Activated CD4-positive, alpha-beta T cell treated with anti-CD3 and anti-CD28 coated beads, Interleukin-2, amount 10 ng/mL, durations not matched to agents 24 days and 14 days (primary cell): ENCODE measurements around the gene GLCE. TPM values are rescaled to one million over a fixed set of nuclear protein-coding genes. Genes with fewer than 3 reads are reported as not detected.

Experiments
- DNase-seq: peaks from one replicate; pipeline ENCODE4 v3.0.0; 2022
- H3K27ac Mint-ChIP-seq: one replicate; pipeline ENCODE4 v1.8.0; 2022; ENCODE audit warnings: mild to moderate bottlenecking, mixed read lengths
- H3K27me3 Mint-ChIP-seq: one replicate; pipeline ENCODE4 v1.8.0; 2022; ENCODE audit warnings: mixed read lengths
- H3K36me3 Mint-ChIP-seq: one replicate; pipeline ENCODE4 v1.8.0; 2022; ENCODE audit warnings: low read depth, mild to moderate bottlenecking, mixed read lengths
- H3K4me1 Mint-ChIP-seq: one replicate; pipeline ENCODE4 v1.8.0; 2021; ENCODE audit warnings: mixed read lengths
- H3K4me3 Mint-ChIP-seq: one replicate; pipeline ENCODE4 v1.8.0; 2022; ENCODE audit warnings: mild to moderate bottlenecking, moderate library complexity, mixed read lengths
- H3K9me3 Mint-ChIP-seq: one replicate; pipeline ENCODE4 v1.8.0; 2021; ENCODE audit warnings: mixed read lengths
- intact Hi-C: fragments of 100-400 bp; cut with micrococcal nuclease; formaldehyde crosslinking; loops from one replicate; pipeline ENCODE4 v1.15.1; 2023
- total RNA-seq: library from RNA; stranded (reverse); gene quantifications from 2 replicates; pipeline ENCODE4 v1.2.3, GENCODE V29; 2022

Gene GLCE
- total RNA-seq, 1 donor from 2014 or later, result 2.5 TPM

DNA sequence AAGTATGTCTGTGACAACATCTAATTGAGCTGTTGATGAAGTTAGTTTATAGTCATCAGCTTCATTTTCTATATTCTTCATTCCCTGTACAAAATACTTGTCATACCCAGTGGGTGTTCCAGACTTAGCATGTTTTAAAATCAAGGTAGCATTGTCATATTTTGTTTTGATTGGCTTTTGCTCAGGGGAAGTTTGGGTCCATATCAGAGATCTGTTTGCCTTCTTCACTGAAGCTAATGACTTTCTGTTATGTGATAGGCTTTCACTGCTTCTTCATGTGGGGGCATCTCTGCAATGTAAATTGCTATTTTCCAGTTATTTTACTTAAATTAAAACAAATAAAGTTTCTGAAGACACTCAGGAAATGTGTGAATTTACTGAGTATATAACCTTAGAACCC is 15.1 kb downstream of the GLCE start:
- no peak for DNase-seq
- no peaks in the 10 kb centered on the region for H3K36me3 Mint-ChIP-seq
- no peak overlapping the region for H3K4me3 Mint-ChIP-seq
- peaks cover 13% of the 10 kb centered on the region for H3K27me3 Mint-ChIP-seq
- H3K4me1 Mint-ChIP-seq, result no peaks in the 10 kb centered on the region
- H3K27ac Mint-ChIP-seq, result no peak overlapping the region
- intact Hi-C loops, result no loop called here
- no peaks in the 10 kb centered on the region for H3K9me3 Mint-ChIP-seq

DNA sequence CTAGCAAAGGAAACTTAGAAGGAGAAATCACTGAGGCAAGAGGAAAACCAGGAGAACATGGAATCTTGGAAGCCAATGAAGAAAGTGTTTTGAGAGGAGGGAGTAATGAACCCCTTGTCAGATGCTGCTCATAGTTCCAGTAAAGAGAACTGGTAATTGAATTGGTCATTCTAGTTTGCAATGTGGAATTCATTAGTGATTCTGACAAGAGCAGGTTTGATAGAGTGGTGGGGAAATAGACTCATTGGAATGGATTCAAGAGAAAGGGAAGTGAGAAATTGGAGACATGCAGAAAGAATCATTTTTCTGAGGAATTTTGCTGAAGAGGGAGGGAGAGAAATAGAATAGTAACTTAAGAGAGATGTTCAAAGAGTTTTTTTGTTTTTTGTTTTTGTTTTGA is 21.0 kb downstream of the GLCE start:
- Mint-ChIP-seq H3K36me3 (no peaks in the 10 kb centered on the region), H3K9me3 (no peaks in the 10 kb centered on the region), H3K27ac (no peak overlapping the region), H3K27me3 (peaks cover 3% of the 10 kb centered on the region), H3K4me1 (no peaks in the 10 kb centered on the region), H3K4me3 (no peak overlapping the region)
- intact Hi-C loops, result no loop called here
- no peak for DNase-seq

DNA sequence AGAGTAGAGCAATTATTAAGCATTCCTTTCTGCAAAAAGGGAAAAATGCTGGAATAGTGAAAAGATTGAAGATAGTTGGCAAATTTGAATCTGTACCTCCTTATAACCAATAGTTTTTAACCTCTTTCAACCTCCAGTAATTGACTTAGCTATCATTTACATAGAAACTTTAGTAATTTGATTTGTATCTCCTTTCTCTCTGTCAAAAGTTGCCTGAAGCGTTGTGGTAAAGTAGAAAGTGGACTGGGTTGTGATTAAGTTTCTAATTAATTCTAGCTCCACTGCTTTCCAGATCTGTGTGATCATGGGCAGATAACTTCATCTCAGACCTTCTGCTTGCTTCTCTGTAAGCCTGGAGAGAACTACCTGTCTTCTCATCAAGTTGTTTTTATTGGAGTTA is 24.8 kb downstream of the GLCE start:
- intact Hi-C loops, result no loop called here
- Mint-ChIP-seq H3K27me3 (peaks cover 2% of the 10 kb centered on the region), H3K9me3 (no peaks in the 10 kb centered on the region), H3K36me3 (no peaks in the 10 kb centered on the region), H3K4me1 (no peaks in the 10 kb centered on the region), H3K4me3 (no peak overlapping the region), H3K27ac (no peak overlapping the region)
- DNase-seq, result no peak

DNA sequence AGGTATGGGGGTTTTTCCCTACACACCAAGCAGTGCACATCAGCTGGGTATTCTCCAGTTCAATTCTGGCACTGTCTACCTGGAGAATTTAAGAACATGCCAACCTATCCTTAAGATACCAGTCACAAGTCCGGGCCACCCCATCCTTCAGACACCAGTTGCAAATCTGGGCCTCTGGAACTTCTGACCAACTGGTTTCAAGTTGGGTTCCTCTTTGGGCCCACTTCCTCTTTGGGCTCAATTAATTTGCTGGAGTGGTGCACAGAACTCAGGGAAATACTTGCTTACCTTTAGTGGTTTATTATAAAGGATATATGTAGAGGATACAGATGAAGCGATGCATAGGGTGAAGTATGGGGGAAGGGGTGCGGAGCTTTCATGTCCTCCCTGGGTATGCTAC is 25.3 kb downstream of the GLCE start:
- intact Hi-C loops, result no loop called here
- Mint-ChIP-seq H3K9me3 (no peaks in the 10 kb centered on the region), H3K27ac (no peak overlapping the region), H3K36me3 (no peaks in the 10 kb centered on the region), H3K4me3 (no peak overlapping the region), H3K4me1 (no peaks in the 10 kb centered on the region), H3K27me3 (peaks cover 2% of the 10 kb centered on the region)
- no peak for DNase-seq

DNA sequence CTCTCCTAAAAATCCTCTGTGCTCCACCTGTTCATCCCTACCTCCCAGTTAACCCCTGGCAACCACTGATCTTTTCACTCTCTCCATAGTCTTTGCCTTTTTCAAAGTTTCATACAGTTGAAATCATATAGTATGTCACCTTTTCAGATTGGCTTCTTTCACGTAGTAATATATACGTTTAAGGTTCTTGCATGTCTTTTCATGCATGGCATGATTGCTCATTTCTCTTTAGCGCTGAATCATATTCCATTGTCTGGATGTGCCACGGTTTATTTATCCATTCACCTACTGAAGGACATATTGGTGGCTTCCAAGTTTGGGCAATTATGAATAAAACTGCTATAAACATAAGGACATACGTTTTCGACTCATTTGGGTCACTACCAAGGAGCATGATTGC is 28.7 kb downstream of the GLCE start:
- Mint-ChIP-seq H3K9me3 (no peaks in the 10 kb centered on the region), H3K27ac (no peak overlapping the region), H3K27me3 (peaks cover 4% of the 10 kb centered on the region), H3K4me1 (no peaks in the 10 kb centered on the region), H3K4me3 (no peak overlapping the region), H3K36me3 (no peaks in the 10 kb centered on the region)
- DNase-seq, result no peak
- intact Hi-C loops, result no loop called here

DNA sequence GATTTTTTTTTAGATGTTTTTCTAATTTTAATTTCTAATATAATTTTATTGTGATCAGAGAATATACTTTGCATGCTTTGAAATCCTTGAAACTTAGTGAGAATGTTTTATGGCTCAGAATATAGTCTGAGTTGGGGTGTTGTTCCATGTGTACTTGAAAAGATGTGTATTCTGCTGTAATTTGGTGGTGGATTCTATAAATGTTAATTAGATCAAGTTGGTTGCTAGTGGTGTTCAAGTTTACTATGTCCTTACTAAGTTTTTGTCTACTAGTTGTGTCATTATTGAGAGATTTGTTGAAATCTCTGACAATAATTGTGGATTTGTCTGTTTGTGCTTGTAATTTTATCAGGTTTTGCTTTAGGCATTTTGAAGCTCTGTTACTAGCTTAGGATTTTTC is 29.7 kb downstream of the GLCE start:
- no peak overlapping the region for H3K27ac Mint-ChIP-seq
- DNase-seq, result no peak
- intact Hi-C loops, result no loop called here
- no peaks in the 10 kb centered on the region for H3K36me3 Mint-ChIP-seq
- peaks cover 2% of the 10 kb centered on the region for H3K4me1 Mint-ChIP-seq
- no peak overlapping the region for H3K4me3 Mint-ChIP-seq
- peaks cover 4% of the 10 kb centered on the region for H3K27me3 Mint-ChIP-seq
- no peaks in the 10 kb centered on the region for H3K9me3 Mint-ChIP-seq

DNA sequence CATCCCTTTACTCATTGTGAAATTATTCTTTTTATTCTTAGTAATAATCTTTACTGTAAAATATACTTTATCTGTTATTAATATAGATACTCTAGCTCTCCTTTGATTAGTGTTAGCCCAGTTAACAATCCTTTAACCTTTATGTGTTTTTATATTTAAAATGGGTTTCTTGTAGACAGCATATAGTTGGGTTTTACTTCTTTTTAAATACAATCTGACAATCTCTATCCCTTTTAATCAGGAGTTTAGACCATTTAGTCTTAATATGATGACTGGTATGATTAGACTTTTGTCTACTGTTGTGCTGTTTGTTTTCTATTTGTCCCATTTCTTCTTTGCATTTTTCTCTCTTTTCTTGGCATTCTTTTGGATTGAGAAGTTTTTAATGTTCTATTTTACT is 30.1 kb downstream of the GLCE start:
- no peak overlapping the region for H3K4me3 Mint-ChIP-seq
- no peak overlapping the region for H3K27ac Mint-ChIP-seq
- no peaks in the 10 kb centered on the region for H3K36me3 Mint-ChIP-seq
- H3K4me1 Mint-ChIP-seq, result peaks cover 2% of the 10 kb centered on the region
- intact Hi-C loops, result no loop called here
- peaks cover 4% of the 10 kb centered on the region for H3K27me3 Mint-ChIP-seq
- no peak for DNase-seq
- no peaks in the 10 kb centered on the region for H3K9me3 Mint-ChIP-seq

DNA sequence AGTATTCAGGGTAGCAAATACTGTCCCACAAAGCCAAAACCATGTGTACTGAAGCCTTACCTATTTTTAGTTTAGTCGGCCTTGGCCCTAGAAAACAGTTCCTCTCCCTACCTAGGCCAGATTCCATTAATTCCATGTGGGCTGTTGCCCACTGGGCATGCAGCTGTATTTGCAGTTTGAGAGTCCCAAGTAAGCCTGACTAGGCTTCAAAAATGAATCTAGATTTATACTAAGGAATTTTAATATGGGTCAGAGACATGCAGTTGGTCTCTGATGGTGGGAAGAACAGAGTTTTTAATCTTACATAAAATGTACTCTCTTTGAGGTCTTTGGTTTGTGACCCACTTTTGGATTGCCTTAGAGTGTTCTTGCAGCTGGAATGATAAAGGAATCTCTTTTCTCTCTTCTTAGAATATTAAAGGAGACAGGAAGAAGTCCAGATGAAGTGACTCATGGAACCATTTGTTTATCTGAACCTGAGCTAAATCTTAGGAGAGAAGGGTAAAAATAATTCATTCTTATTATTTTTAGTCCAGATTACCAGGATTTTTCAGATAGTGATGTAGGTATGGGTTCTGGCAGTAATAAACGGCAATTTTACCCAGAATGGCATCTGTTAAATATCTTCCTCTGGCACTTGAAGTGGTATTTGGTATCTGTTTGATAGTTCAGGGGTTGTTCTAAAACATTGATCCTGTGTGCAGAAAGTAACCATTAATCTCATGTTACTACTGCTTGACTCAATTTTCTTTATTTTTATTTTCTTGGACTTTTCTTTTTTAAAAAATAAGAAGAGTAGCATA is 33.8 kb downstream of the GLCE start:
- DNase-seq, result no peak
- Mint-ChIP-seq H3K36me3 (no peaks in the 10 kb centered on the region), H3K4me1 (peaks cover 2% of the 10 kb centered on the region), H3K27ac (no peak overlapping the region), H3K4me3 (no peak overlapping the region), H3K27me3 (peaks cover 4% of the 10 kb centered on the region), H3K9me3 (no peaks in the 10 kb centered on the region)
- intact Hi-C loops, result no loop called here

DNA sequence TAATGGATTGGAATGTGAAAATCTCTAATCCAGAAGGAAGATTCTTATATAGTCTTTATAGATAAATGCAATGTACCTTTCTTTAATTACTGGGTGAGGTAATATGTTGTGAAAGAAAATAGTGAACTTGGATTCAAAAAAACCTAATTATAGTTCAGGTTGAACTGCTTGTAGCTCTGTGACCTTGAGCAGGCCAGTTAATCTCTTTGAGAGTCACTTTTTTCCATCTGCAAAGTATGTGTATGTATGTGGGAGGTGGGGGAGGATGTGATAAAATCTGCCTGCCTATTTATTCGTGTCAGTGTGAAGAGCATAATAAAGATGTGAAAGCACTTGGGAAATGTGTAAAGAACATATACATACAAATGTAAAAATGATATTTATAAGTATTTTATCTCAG is 34.4 kb downstream of the GLCE start:
- Mint-ChIP-seq H3K36me3 (no peaks in the 10 kb centered on the region), H3K27me3 (peaks cover 4% of the 10 kb centered on the region), H3K27ac (no peak overlapping the region), H3K9me3 (no peaks in the 10 kb centered on the region), H3K4me1 (peaks cover 2% of the 10 kb centered on the region), H3K4me3 (no peak overlapping the region)
- intact Hi-C loops, result no loop called here
- no peak for DNase-seq

DNA sequence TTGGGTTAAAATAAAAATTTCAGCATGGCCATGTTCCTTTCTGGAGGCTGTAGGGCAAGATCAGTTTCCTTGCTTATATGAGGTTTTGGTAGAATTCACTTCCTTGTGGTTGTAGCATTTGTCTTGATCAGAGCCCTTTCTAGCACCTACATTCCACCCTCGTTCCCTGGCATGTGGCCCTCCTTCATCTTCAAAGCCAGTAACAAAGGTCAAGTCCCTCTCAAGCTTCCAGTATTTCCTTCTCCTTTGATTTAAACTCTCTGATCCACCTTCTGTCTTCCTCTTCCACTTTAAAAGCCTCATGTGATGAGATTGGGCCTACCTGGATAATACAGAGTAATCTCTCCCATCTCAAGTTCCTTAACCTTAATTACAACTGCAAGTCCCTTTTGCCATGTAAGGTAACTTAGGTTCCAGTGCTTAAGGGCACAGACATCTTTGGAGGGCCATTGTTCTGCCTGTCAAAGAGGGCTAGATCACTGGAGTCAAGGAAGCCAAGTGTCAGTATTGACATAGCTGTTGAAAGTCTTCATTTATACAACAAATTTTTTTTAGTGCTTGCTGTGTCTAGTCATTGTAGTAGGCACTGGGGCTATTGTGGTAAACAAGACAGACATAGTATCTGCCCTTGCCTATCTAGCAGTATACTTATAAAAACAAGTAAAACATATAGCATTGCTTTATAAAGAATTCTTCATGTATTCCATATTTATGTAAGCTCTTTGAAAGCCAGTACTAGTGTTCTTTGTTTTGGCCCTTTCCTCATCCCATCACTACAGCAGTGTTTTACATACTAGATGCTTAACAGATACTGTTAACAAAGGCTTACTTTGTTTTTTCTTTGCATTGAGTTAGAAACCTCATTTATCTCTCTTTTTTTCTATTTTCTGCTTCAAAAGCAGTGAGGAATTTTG is 40.7 kb downstream of the GLCE start:
- Mint-ChIP-seq H3K4me3 (no peak overlapping the region), H3K9me3 (no peaks in the 10 kb centered on the region), H3K4me1 (no peaks in the 10 kb centered on the region), H3K27ac (no peak overlapping the region), H3K36me3 (no peaks in the 10 kb centered on the region), H3K27me3 (peaks cover 5% of the 10 kb centered on the region)
- DNase-seq, result no peak
- intact Hi-C loops, result no loop called here

DNA sequence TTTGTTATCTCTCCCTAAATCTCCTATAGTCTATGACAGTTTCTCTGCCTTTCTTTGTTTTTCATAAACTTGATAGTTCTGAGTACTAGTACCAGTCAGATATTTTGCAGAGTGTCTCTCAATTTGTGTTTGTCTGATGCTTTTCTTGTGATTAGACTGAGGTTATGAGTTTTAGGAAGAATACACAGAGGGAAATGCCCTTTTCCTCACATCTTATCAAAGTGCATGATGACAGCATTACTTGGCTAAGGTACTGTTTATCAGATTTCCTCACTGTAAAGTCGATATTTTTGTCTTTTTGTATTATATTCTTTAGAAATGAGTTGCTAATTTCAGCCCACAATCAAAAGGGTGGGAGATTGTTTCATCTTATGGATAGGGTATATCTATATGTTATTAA is 45.6 kb downstream of the GLCE start:
- no peaks in the 10 kb centered on the region for H3K36me3 Mint-ChIP-seq
- no peak for DNase-seq
- no peaks in the 10 kb centered on the region for H3K4me1 Mint-ChIP-seq
- no peak overlapping the region for H3K4me3 Mint-ChIP-seq
- no peaks in the 10 kb centered on the region for H3K9me3 Mint-ChIP-seq
- peaks cover 10% of the 10 kb centered on the region for H3K27me3 Mint-ChIP-seq
- intact Hi-C loops, result no loop called here
- H3K27ac Mint-ChIP-seq, result no peak overlapping the region

DNA sequence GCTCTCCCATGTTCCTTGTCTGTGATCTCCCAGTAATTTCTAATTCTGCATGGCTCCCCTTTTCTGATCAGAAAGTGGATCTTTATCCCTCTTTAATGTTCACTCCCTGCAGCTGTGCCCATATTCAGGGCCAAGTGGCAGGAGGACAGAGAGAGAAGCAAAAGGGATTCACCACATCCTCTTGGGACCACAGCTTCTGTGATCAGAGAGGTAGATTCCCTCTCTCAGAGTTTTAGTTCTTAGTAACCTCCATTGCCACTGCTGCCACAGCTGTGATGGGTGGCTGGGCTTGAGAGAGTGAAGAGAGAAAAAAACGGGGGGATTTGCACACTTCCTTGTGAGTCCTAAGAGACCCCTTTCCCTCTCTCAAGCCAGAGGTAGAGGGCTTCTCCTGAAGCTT is 49.2 kb downstream of the GLCE start:
- Mint-ChIP-seq H3K27me3 (peaks cover 8% of the 10 kb centered on the region), H3K4me3 (no peak overlapping the region), H3K27ac (no peak overlapping the region), H3K36me3 (no peaks in the 10 kb centered on the region), H3K9me3 (no peaks in the 10 kb centered on the region), H3K4me1 (no peaks in the 10 kb centered on the region)
- DNase-seq, result no peak
- intact Hi-C loops, result no loop called here

DNA sequence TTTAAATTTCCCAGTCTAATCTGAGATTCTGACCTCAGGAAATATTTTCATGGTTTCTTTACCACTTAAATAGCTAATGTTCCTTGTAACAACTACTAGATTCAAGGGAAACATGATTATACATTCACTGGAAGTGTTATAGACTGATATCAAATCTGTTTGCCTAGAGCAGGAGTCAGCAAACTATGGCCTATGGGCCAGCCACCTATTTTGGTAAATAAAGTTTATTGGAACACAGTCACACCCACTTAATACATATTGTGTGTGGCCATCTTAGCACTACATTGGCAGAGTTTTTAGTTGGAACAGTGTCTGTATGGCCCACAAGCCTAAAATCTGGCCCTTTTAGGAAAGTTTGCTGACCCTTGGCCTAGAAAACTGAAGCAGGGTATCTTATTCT is 50.1 kb downstream of the GLCE start:
- Mint-ChIP-seq H3K36me3 (no peaks in the 10 kb centered on the region), H3K27me3 (peaks cover 8% of the 10 kb centered on the region), H3K9me3 (no peaks in the 10 kb centered on the region), H3K4me1 (no peaks in the 10 kb centered on the region), H3K27ac (no peak overlapping the region), H3K4me3 (no peak overlapping the region)
- DNase-seq, result no peak
- intact Hi-C loops, result no loop called here

DNA sequence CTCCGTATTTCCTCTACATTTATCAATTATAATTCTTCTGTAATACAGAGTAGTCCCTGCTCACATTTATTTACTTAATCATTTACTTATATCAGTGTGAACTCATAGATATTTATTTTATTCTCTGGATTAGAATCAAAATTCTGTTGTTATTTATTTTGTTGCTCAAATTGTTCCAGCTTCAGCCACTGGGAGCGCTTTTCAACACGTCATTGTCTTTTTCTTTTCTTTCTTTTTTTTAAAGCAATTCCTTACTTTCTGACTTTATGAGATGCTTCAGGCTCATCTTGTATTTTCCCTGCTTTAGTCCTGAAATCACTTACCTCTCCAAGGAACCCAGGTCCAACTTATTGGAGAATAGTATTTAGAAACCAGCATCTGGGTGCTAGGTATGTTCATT is 53.4 kb downstream of the GLCE start:
- no peak overlapping the region for H3K27ac Mint-ChIP-seq
- intact Hi-C loops, result no loop called here
- H3K9me3 Mint-ChIP-seq, result no peaks in the 10 kb centered on the region
- no peak for DNase-seq
- H3K4me3 Mint-ChIP-seq, result no peak overlapping the region
- H3K4me1 Mint-ChIP-seq, result no peaks in the 10 kb centered on the region
- no peaks in the 10 kb centered on the region for H3K36me3 Mint-ChIP-seq
- peaks cover 2% of the 10 kb centered on the region for H3K27me3 Mint-ChIP-seq
